Lower leg skin (tissue), 4 donors: ENCODE data around the gene NSD1. TPM values are rescaled to one million over a fixed set of nuclear protein-coding genes. Genes with fewer than 3 reads are reported as not detected.

Experiments
- DNase-seq, 2 donors: peaks; one replicate each; pipeline ENCODE4 v3.0.0-alpha.2; 2019; ENCODE audit warnings: low spot score in 2 of 2
- H3K4me3 ChIP-seq: fragments of 200-600 bp; sonication (generic); 2 replicates; pipeline ENCODE4 v1.5.1; 2017; ENCODE audit warnings: mild to moderate bottlenecking, low read depth; ENCODE audit not compliant: poor library complexity, severe bottlenecking
- CTCF ChIP-seq, 3 donors: fragments of 450-650 bp; IDR thresholded peaks; one replicate each; pipeline ENCODE4 v1.5.1; 2016; ENCODE audit warnings: antibody characterized with exemption in 3 of 3, mild to moderate bottlenecking in 3 of 3, moderate library complexity in 2 of 3
- POLR2A ChIP-seq, 2 donors: fragments of 450-650 bp; IDR thresholded peaks; one replicate each; pipeline ENCODE4 v1.6.1; 2016 to 2017; ENCODE audit warnings: antibody characterized with exemption in 2 of 2, mild to moderate bottlenecking in 1 of 2, moderate library complexity in 1 of 2
- WGBS, 2 donors: methylation state at CpG; one replicate each; pipeline ENCODE4 v1.1.5; 2018; 5-methylcytosine and 5-hydroxymethylcytosine counted together
- intact Hi-C: fragments of 100-400 bp; cut with DNase I; formaldehyde crosslinking; loops from one replicate; pipeline ENCODE4 v1.15.0; 2023; ENCODE audit warnings: low total_unique reads
- total RNA-seq, 4 donors: library from RNA; depleted of rRNA; stranded (reverse); fragments of >200 nt; gene quantifications; one replicate each; pipeline ENCODE4 v1.1.0, GENCODE V29; 2016

NSD1 gene
- total RNA-seq, 4 donors from 2014 or later: 25.1 to 36.8 (median 34.2) TPM

- no peak for DNase-seq
- intact Hi-C loops: no loop called here
- WGBS, 2 donors: 82 to 85% methylated on average over 4 of the region's 4 CpGs
- TF ChIP-seq CTCF (IDR thresholded peaks at IDR 0.05): no peak
- no peak for TF ChIP-seq POLR2A (IDR thresholded peaks at IDR 0.05)
- H3K4me3 ChIP-seq: no peak overlapping the region
These were observed 214.1 kb downstream of the NSD1 start for GRCh38 chr5:177347699-177348098.

GRCh38 chr5:177349362-177349647 is 215.7 kb downstream of the NSD1 start:
- no peak overlapping the region for H3K4me3 ChIP-seq
- DNase-seq: no peak
- no peak for TF ChIP-seq CTCF (IDR thresholded peaks at IDR 0.05)
- TF ChIP-seq POLR2A (IDR thresholded peaks at IDR 0.05): no peak
- intact Hi-C loops: no loop called here
- 53 to 66% methylated on average over 3 of the region's 3 CpGs for WGBS, 2 donors

GRCh38 chr5:177349762-177350161 is 216.2 kb downstream of the NSD1 start:
- H3K4me3 ChIP-seq: no peak overlapping the region
- no peak for DNase-seq
- WGBS, 2 donors: 73 to 78% methylated on average over 5 of the region's 5 CpGs
- intact Hi-C loops: no loop called here
- no peak for TF ChIP-seq POLR2A (IDR thresholded peaks at IDR 0.05)
- TF ChIP-seq CTCF (IDR thresholded peaks at IDR 0.05): no peak

Other genes with a start within 250 kb of the NSD1 start
- 1 to 10 TPM in 2 of 4 donors, under 1 TPM in 2; 0.32 to 1.7 (median 0.76) TPM for gene HK3, start 234.4 kb upstream of the NSD1 start, total RNA-seq
- 10 to 100 TPM; 18.2 to 31.0 (median 29.2) TPM for gene UIMC1, start 127.0 kb upstream of the NSD1 start, total RNA-seq
- 10 to 100 TPM in 3 of 4 donors, 1 to 10 TPM in 1; 8.4 to 21.6 (median 16.3) TPM for gene ZNF346, start 111.1 kb upstream of the NSD1 start, total RNA-seq
- 1 to 10 TPM in 2 of 4 donors, under 1 TPM in 2; 0.13 to 8.0 (median 1.1) TPM for gene FGFR4, start 46.9 kb upstream of the NSD1 start, total RNA-seq
- 10 to 100 TPM; 52.2 to 98.5 (median 73.7) TPM for gene RAB24, start 169.9 kb downstream of the NSD1 start, total RNA-seq
- 100 to 1,000 TPM in 2 of 4 donors, 10 to 100 TPM in 2; 60.7 to 122 (median 96.7) TPM for gene PRELID1, start 170.0 kb downstream of the NSD1 start, total RNA-seq
- 10 to 100 TPM in 2 of 4 donors, 1 to 10 TPM in 2; 4.9 to 19.8 (median 13.2) TPM for gene MXD3, start 178.1 kb downstream of the NSD1 start, total RNA-seq
- 100 to 1,000 TPM; 139 to 191 (median 166) TPM for gene LMAN2, start 217.9 kb downstream of the NSD1 start, total RNA-seq
- gene RGS14, start 224.2 kb downstream of the NSD1 start, total RNA-seq: 10 to 100 TPM; 28.6 to 38.3 (median 37.2) TPM